HG02885 (cell line): Measurements from ENCODE around the gene DDX28.
"Not testable (repeated sequence)": the region's sequence is repeated elsewhere in the genome, so short reads cannot be mapped to it uniquely, and the experiment has no call there.

Experiments used
- ATAC-seq: cut with Tn5 transposase; IDR thresholded peaks from one replicate; pipeline ENCODE4 v1.9.1; 2021; ENCODE audit warnings: mild to moderate bottlenecking; ENCODE audit not compliant: unreplicated experiment, poor library complexity

The DDX28 gene

GRCh38 chr16:67996666-67997065 lies 26.4 kb downstream of the DDX28 start:
- ATAC-seq = no peak

- no peak for ATAC-seq
Measured at GRCh38 chr16:67995423-67995822, 27.6 kb downstream of the DDX28 start.

GRCh38 chr16:67994040-67994408 lies 29.0 kb downstream of the DDX28 start:
- ATAC-seq = not testable (repeated sequence)

GRCh38 chr16:67993207-67994039 lies 29.6 kb downstream of the DDX28 start:
- ATAC-seq = peak; percentile 74

- ATAC-seq = no peak
Measured at GRCh38 chr16:67992661-67993206, 30.3 kb downstream of the DDX28 start.

GRCh38 chr16:67990018-67990386 lies 33.0 kb downstream of the DDX28 start:
- no peak for ATAC-seq

- no peak for ATAC-seq
Measured at GRCh38 chr16:67989322-67990017, 33.6 kb downstream of the DDX28 start.

GRCh38 chr16:67988675-67989074 lies 34.4 kb downstream of the DDX28 start:
- ATAC-seq = no peak

- ATAC-seq = no peak
Measured at GRCh38 chr16:67987460-67988160, 35.4 kb downstream of the DDX28 start.

- no peak for ATAC-seq
Measured at GRCh38 chr16:67986949-67987348, 36.1 kb downstream of the DDX28 start.

- no peak for ATAC-seq
Measured at GRCh38 chr16:67982011-67982696, 40.9 kb downstream of the DDX28 start.

GRCh38 chr16:67979955-67980678 lies 42.9 kb downstream of the DDX28 start, which contains the start of gene DPEP3:
Gene DPEP3, minus strand, starts transcription at chr16:67980499. Its CDS starts 119 bp downstream, at chr16:67980380.
- no peak for ATAC-seq

GRCh38 chr16:67977469-67978227 lies 45.4 kb downstream of the DDX28 start:
- no peak for ATAC-seq

GRCh38 chr16:67977005-67977404 lies 46.0 kb downstream of the DDX28 start:
- ATAC-seq = no peak

- ATAC-seq = no peak
Measured at GRCh38 chr16:67976205-67976604, 46.8 kb downstream of the DDX28 start.

GRCh38 chr16:67975321-67976105 lies 47.5 kb downstream of the DDX28 start:
- peak; percentile 68 for ATAC-seq

- ATAC-seq = not testable (repeated sequence)
Measured at GRCh38 chr16:67972285-67972684, 50.7 kb downstream of the DDX28 start.

GRCh38 chr16:67971111-67971510 lies 51.9 kb downstream of the DDX28 start:
- ATAC-seq = no peak
